Cerebellar cortex (tissue), 1 donor: ENCODE measurements around the gene ESPL1.
A peak's percentile ranks its signal among the peaks of the same experiment; 100 is the strongest.
"Not testable (repeated sequence)": the region's sequence is repeated elsewhere in the genome, so short reads cannot be mapped to it uniquely, and the experiment has no call there.

Experiments
- DNase-seq: peaks from one replicate; pipeline ENCODE4 v3.0.0-alpha.2; 2015; ENCODE audit warnings: low spot score

The ESPL1 gene

GRCh38 chr12:53300187-53300586 is 32.1 kb downstream of the ESPL1 start:
- DNase-seq, result no peak

- no peak for DNase-seq
Observed at GRCh38 chr12:53302903-53303302, 34.8 kb downstream of the ESPL1 start.

GRCh38 chr12:53306826-53307225 is 38.7 kb downstream of the ESPL1 start:
- DNase-seq, result no peak

- DNase-seq, result no peak
Observed at GRCh38 chr12:53308276-53308675, 40.2 kb downstream of the ESPL1 start.

GRCh38 chr12:53313996-53314395 is 45.9 kb downstream of the ESPL1 start:
- no peak for DNase-seq

GRCh38 chr12:53320352-53321195 is 52.5 kb downstream of the ESPL1 start:
- DNase-seq, result no peak

GRCh38 chr12:53324113-53324778 is 56.1 kb downstream of the ESPL1 start:
- DNase-seq, result peak; percentile 45

- DNase-seq, result peak; percentile 82
Observed at GRCh38 chr12:53324779-53325510, 56.8 kb downstream of the ESPL1 start.

- no peak for DNase-seq
Observed at GRCh38 chr12:53325511-53326061, 57.5 kb downstream of the ESPL1 start.

- DNase-seq, result no peak
Observed at GRCh38 chr12:53326460-53327185, 58.5 kb downstream of the ESPL1 start.

- DNase-seq, result no peak
Observed at GRCh38 chr12:53327435-53328042, 59.4 kb downstream of the ESPL1 start.

GRCh38 chr12:53328043-53328435 is 59.9 kb downstream of the ESPL1 start:
- DNase-seq, result no peak

GRCh38 chr12:53330671-53331070 is 62.6 kb downstream of the ESPL1 start:
- DNase-seq, result no peak

- not testable (repeated sequence) for DNase-seq
Observed at GRCh38 chr12:53332339-53332738, 64.2 kb downstream of the ESPL1 start.

GRCh38 chr12:53332744-53333143 is 64.6 kb downstream of the ESPL1 start:
- DNase-seq, result no peak

- DNase-seq, result no peak
Observed at GRCh38 chr12:53333289-53333688, 65.2 kb downstream of the ESPL1 start.

- DNase-seq, result no peak
Observed at GRCh38 chr12:53333845-53334244, 65.7 kb downstream of the ESPL1 start.

GRCh38 chr12:53334822-53335221 is 66.7 kb downstream of the ESPL1 start:
- no peak for DNase-seq

GRCh38 chr12:53336181-53336681 is 68.1 kb downstream of the ESPL1 start, which contains the start of gene SP7:
Gene SP7, minus strand, starts transcription at chr12:53336354. Its CDS starts 708 bp downstream, at chr12:53335646.
- no peak for DNase-seq

GRCh38 chr12:53338017-53338416 is 69.9 kb downstream of the ESPL1 start:
- DNase-seq, result no peak

- DNase-seq, result no peak
Observed at GRCh38 chr12:53338916-53339315, 70.8 kb downstream of the ESPL1 start.
